ENCODE data around the gene CCIN. TPM values are rescaled to one million over a fixed set of nuclear protein-coding genes. Genes with fewer than 3 reads are reported as not detected.

Gene CCIN
- total and polyA plus RNA-seq, 9 of the 15 experiments (the other 6 are each of a cell fraction or from before 2014, with no cell fraction given), result not detected

DNA sequence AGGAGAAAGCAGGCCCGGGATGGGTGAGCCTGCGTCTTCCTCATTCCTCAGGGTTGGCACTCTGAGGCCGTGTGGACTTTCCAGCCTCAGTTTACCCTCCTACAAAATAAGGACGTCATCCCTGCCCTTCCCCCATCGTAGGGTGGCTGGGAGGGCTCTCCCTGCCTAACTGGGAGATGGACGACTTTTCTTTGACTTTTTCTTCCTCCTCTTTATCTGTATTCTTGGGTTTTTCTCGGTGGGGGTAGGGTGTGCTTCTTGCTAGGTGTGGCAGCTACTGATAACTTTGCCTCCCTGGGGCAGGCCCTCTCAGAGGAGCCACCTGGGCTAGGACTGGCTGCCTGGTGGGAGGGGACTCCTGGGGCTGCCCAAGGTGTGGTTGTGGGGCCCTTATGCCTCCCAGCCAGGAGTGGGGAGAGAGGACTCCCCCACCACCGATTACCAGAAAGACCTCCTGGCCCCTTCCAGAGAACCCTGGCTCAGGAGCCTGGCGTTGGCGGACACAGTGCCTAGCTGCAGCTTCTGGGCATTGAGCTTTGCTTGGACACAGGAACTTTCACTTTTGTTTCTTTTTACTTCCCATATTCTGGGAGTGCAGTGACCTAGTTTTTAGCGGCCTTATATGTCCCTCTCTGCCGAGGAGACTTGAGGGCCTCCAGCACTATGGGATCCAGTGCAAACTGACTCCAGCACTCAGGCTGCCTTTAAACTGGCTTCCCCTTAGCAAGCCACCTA lies 26.5 kb upstream of the CCIN start (continued):
- TF ChIP-seq, protein P1, sequence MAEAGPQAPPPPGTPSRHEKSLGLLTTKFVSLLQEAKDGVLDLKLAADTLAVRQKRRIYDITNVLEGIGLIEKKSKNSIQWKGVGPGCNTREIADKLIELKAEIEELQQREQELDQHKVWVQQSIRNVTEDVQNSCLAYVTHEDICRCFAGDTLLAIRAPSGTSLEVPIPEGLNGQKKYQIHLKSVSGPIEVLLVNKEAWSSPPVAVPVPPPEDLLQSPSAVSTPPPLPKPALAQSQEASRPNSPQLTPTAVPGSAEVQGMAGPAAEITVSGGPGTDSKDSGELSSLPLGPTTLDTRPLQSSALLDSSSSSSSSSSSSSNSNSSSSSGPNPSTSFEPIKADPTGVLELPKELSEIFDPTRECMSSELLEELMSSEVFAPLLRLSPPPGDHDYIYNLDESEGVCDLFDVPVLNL (CRISPR knock-in tag; IDR thresholded peaks at IDR 0.05; ENCODE audit: low read depth), result no peak
- TF ChIP-seq PHTF2 (CRISPR knock-in tag; IDR thresholded peaks at IDR 0.05) (no peak), YBX1 (IDR thresholded peaks at IDR 0.05) (no peak), TSHZ1 (CRISPR knock-in tag; IDR thresholded peaks at IDR 0.05) (no peak), ZNF512 (tag; IDR thresholded peaks at IDR 0.05) (no peak), U2AF1 (optimal IDR thresholded peaks at IDR 0.05; ENCODE audit: low read depth, low read length) (no peak), SAFB (IDR thresholded peaks at IDR 0.05; ENCODE audit: borderline replicate concordance, low read depth, low read length) (no peak), PRPF4 (IDR thresholded peaks at IDR 0.05; ENCODE audit: insufficient read depth, low read depth, low read length, poor library complexity, severe bottlenecking) (no peak), KDM2B (CRISPR knock-in tag; IDR thresholded peaks at IDR 0.05) (no peak), NRF1 (conservative IDR thresholded peaks at IDR 0.05 in 1 of 2, IDR thresholded peaks at IDR 0.05 in 1 of 2) (no peak), BRD4 (IDR thresholded peaks at IDR 0.05) (no peak)
- TF ChIP-seq, protein P2, sequence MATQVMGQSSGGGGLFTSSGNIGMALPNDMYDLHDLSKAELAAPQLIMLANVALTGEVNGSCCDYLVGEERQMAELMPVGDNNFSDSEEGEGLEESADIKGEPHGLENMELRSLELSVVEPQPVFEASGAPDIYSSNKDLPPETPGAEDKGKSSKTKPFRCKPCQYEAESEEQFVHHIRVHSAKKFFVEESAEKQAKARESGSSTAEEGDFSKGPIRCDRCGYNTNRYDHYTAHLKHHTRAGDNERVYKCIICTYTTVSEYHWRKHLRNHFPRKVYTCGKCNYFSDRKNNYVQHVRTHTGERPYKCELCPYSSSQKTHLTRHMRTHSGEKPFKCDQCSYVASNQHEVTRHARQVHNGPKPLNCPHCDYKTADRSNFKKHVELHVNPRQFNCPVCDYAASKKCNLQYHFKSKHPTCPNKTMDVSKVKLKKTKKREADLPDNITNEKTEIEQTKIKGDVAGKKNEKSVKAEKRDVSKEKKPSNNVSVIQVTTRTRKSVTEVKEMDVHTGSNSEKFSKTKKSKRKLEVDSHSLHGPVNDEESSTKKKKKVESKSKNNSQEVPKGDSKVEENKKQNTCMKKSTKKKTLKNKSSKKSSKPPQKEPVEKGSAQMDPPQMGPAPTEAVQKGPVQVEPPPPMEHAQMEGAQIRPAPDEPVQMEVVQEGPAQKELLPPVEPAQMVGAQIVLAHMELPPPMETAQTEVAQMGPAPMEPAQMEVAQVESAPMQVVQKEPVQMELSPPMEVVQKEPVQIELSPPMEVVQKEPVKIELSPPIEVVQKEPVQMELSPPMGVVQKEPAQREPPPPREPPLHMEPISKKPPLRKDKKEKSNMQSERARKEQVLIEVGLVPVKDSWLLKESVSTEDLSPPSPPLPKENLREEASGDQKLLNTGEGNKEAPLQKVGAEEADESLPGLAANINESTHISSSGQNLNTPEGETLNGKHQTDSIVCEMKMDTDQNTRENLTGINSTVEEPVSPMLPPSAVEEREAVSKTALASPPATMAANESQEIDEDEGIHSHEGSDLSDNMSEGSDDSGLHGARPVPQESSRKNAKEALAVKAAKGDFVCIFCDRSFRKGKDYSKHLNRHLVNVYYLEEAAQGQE (IDR thresholded peaks at IDR 0.05; ENCODE audit: borderline replicate concordance), result no peak
- TF ChIP-seq, protein P2 (CRISPR knock-in tag; IDR thresholded peaks at IDR 0.05; ENCODE audit: low read depth), result no peak

Data from K562 (cell line).